Endothelial cell of umbilical vein (primary cell): ENCODE measurements around the gene CD8B2. TPM values are rescaled to one million over a fixed set of nuclear protein-coding genes. Genes with fewer than 3 reads are reported as not detected.

Experiments used
- BruUV-seq: library from RNA; stranded (reverse); fragments of 400-500 nt; replicated peaks from 2 replicates; lab custom pipeline; 2021; lab: Mats Ljungman, UMichigan
- CTCF ChIA-PET: fragments of 300-600, 350-600 bp; sonication (Branson Sonifier 250); formaldehyde crosslinking; loops from one replicate; lab custom pipeline; 2021; ENCODE audit warnings: antibody characterized with exemption, inconsistent platforms; lab: Charles Lee
- POLR2A ChIA-PET: fragments of 300-600, 350-600 bp; sonication (Branson Sonifier 250); formaldehyde crosslinking; loops from one replicate; lab custom pipeline; 2021; ENCODE audit warnings: antibody characterized with exemption, inconsistent platforms; lab: Charles Lee
- DNase-seq: peaks from one replicate; pipeline ENCODE4 v3.0.0-alpha.2; 2011; ENCODE audit warnings: low read depth, low spot score
- FAIRE-seq: peaks from 2 replicates; lab custom pipeline; 2011; peaks lifted over from hg19 to GRCh38; lab: Jason Lieb, UNC
- H2AFZ ChIP-seq: 2 replicates; pipeline ENCODE4 v1.6.0; 2012; ENCODE audit warnings: low read depth, low read length, control low read depth, inconsistent platforms
- H3K27ac ChIP-seq: 2 replicates; pipeline ENCODE4 v1.5.1; 2011; ENCODE audit warnings: low read depth, mild to moderate bottlenecking, control low read depth, low read length, moderate library complexity; ENCODE audit not compliant: insufficient read depth
- H3K27me3 ChIP-seq, 2 experiments: 2 replicates each; pipeline versions ENCODE4 v1.6.0 to v1.6.1; 2011; ENCODE audit warnings: low read length in 2 of 2, mixed read lengths in 1 of 2; ENCODE audit not compliant: control insufficient read depth in 2 of 2, insufficient read depth in 2 of 2
- H3K36me3 ChIP-seq, 2 experiments: 2 replicates in 1 of 2; 3 replicates in 1 of 2; pipeline ENCODE4 v1.5.1; 2011; ENCODE audit warnings: low read length in 2 of 2, mild to moderate bottlenecking in 1 of 2, moderate library complexity in 1 of 2; ENCODE audit not compliant: control insufficient read depth in 2 of 2, insufficient read depth in 2 of 2; ENCODE audit errors: extremely low read depth in 1 of 2
- H3K4me1 ChIP-seq: 3 replicates; pipeline ENCODE4 v1.5.1; 2011; ENCODE audit warnings: mild to moderate bottlenecking, low read length; ENCODE audit not compliant: control insufficient read depth, insufficient read depth; ENCODE audit errors: extremely low read depth
- H3K4me2 ChIP-seq: 2 replicates; pipeline ENCODE4 v1.6.1; 2011; ENCODE audit warnings: low read length, control low read depth, mixed read lengths; ENCODE audit not compliant: insufficient read depth
- H3K4me3 ChIP-seq, 3 experiments: fragments of 200-600 bp in 1 of 3; sonication (generic), shearing (Covaris generic) in 1 of 3; replicated peaks in 1 of 3; 2 replicates each; pipeline ENCODE4 v1.5.1; 2011 to 2016; ENCODE audit warnings: control low read depth in 3 of 3, low read length in 3 of 3, mild to moderate bottlenecking in 2 of 3, inconsistent platforms in 1 of 3, low read depth in 1 of 3, moderate library complexity in 1 of 3; ENCODE audit not compliant: insufficient read depth in 1 of 3
- H3K79me2 ChIP-seq: 2 replicates; pipeline ENCODE4 v1.6.0; 2012; ENCODE audit warnings: low read length, inconsistent platforms; ENCODE audit not compliant: control insufficient read depth, insufficient read depth
- H3K9ac ChIP-seq: replicated peaks from 2 replicates; pipeline ENCODE3; 2011; ENCODE audit warnings: low read length, control low read depth; ENCODE audit not compliant: insufficient read depth; ENCODE audit errors: extremely low read depth
- H3K9me1 ChIP-seq: replicated peaks from 3 replicates; pipeline ENCODE4 v1.6.0; 2011; ENCODE audit warnings: mild to moderate bottlenecking, low read length; ENCODE audit not compliant: control insufficient read depth, insufficient read depth; ENCODE audit errors: extremely low read depth
- H3K9me3 ChIP-seq: replicated peaks from 2 replicates; pipeline ENCODE4 v1.5.1; 2012; ENCODE audit warnings: low read length, inconsistent platforms; ENCODE audit not compliant: control insufficient read depth, insufficient read depth
- H4K20me1 ChIP-seq: replicated peaks from 2 replicates; pipeline ENCODE3; 2011; ENCODE audit warnings: mild to moderate bottlenecking, low read length; ENCODE audit not compliant: control insufficient read depth, insufficient read depth; ENCODE audit errors: extremely low read depth
- EZH2 ChIP-seq: IDR thresholded peaks from 2 replicates; pipeline ENCODE4 v1.6.1; 2012; ENCODE audit warnings: borderline replicate concordance, low read depth, mild to moderate bottlenecking, moderate library complexity, low read length, inconsistent platforms; ENCODE audit not compliant: severe bottlenecking
- FOS ChIP-seq: IDR thresholded peaks from 2 replicates; pipeline ENCODE4 v1.6.1; 2011; ENCODE audit warnings: mild to moderate bottlenecking, low read length, moderate library complexity, borderline replicate concordance; ENCODE audit not compliant: insufficient read depth
- GATA2 ChIP-seq: IDR thresholded peaks from 2 replicates; pipeline ENCODE4 v1.7.0; 2011; ENCODE audit warnings: low read depth, mild to moderate bottlenecking, moderate library complexity, mixed read lengths, low read length; ENCODE audit not compliant: insufficient read length, insufficient read depth
- JUN ChIP-seq: IDR thresholded peaks from 2 replicates; pipeline ENCODE4 v1.6.1; 2011; ENCODE audit warnings: borderline replicate concordance, low read depth; ENCODE audit not compliant: insufficient read length, insufficient read depth
- MYC ChIP-seq: IDR thresholded peaks from one replicate; pipeline ENCODE4 v1.6.1; 2011; ENCODE audit warnings: mild to moderate bottlenecking, low read depth, low read length
- POLR2A ChIP-seq: IDR thresholded peaks from 2 replicates; pipeline ENCODE4 v1.6.1; 2012; ENCODE audit warnings: low read depth, mild to moderate bottlenecking, control low read depth, low read length
- POLR2AphosphoS5 ChIP-seq: IDR thresholded peaks from 2 replicates; pipeline ENCODE4 v1.6.1; 2012; ENCODE audit warnings: low read depth, mild to moderate bottlenecking, control low read depth, low read length, moderate library complexity; ENCODE audit not compliant: insufficient read depth
- dilution Hi-C: fragments of 300-500 bp; cut with MboI; formaldehyde crosslinking; loops from one replicate; pipeline ENCODE4 v1.15.0; 2019; ENCODE audit warnings: low sequenced_read_pairs; ENCODE audit not compliant: extremely low pct_ligation_motif_present
- intact Hi-C: fragments of 100-400 bp; cut with micrococcal nuclease; formaldehyde crosslinking; loops from one replicate; pipeline ENCODE4 v1.10.0; 2022
- polyA plus RNA-seq, 4 experiments: library from polyadenylated mRNA; depleted of rRNA in 3 of 4; stranded (reverse) in 3 of 4; unstranded in 1 of 4; fragments of >200 nt; gene quantifications; 2 replicates each; pipeline versions ENCODE4 v1.2.1 to v1.2.3, GENCODE V29; 2011 to 2012; ENCODE audit warnings: missing spikeins in 1 of 4
- total RNA-seq: library from RNA; stranded (reverse); gene quantifications from 2 replicates; pipeline ENCODE4 v1.2.3, GENCODE V29; 2021

The CD8B2 gene
- total and polyA plus RNA-seq, 2 donors (not counting 3 experiments of a cell fraction or from before 2014, with no cell fraction given), result not detected

GRCh38 chr2:106537791-106538191 lies 50.6 kb downstream of the CD8B2 start:
- no peak for FAIRE-seq

GRCh38 chr2:106540886-106541285 lies 53.7 kb downstream of the CD8B2 start:
- ChIA-PET CTCF (no interaction called here), POLR2A (no interaction called here)
- no peaks in the 10 kb centered on the region for H3K79me2 ChIP-seq
- H3K4me2 ChIP-seq, result no peak overlapping the region
- no peaks in the 10 kb centered on the region for H3K9me3 ChIP-seq
- H4K20me1 ChIP-seq, result no peaks in the 10 kb centered on the region
- DNase-seq (no peak), FAIRE-seq (no peak)
- no peaks in the 10 kb centered on the region for H3K36me3 ChIP-seq
- dilution Hi-C loops, result no loop called here
- no peaks in the 10 kb centered on the region for H3K9me1 ChIP-seq
- no peak for TF ChIP-seq GATA2
- intact Hi-C loops, result no loop called here
- H3K27me3 ChIP-seq, result no peaks in the 10 kb centered on the region
- no peak overlapping the region for H3K4me3 ChIP-seq
- H2AFZ ChIP-seq, result no peak overlapping the region
- no peak overlapping the region for H3K9ac ChIP-seq
- no TSS peak for BruUV-seq
- no peak overlapping the region for H3K27ac ChIP-seq
- H3K4me1 ChIP-seq, result no peaks in the 10 kb centered on the region

More at GRCh38 chr2:106537791-106538191, 50.6 kb downstream of the CD8B2 start:
- Histone ChIP-seq H3K9me1 (no peaks in the 10 kb centered on the region), H3K4me2 (no peak overlapping the region), H3K79me2 (no peaks in the 10 kb centered on the region), H4K20me1 (no peaks in the 10 kb centered on the region), H3K9ac (no peak overlapping the region), H3K4me3 (no peak overlapping the region), H3K4me1 (no peaks in the 10 kb centered on the region), H3K9me3 (no peaks in the 10 kb centered on the region), H3K27me3 (no peaks in the 10 kb centered on the region), H3K27ac (no peak overlapping the region), H3K36me3 (no peaks in the 10 kb centered on the region), H2AFZ (no peak overlapping the region)
- ChIA-PET POLR2A (no interaction called here), CTCF (interaction anchor here (0.8 kb wide), 1 partner anchor 434 kb away, joined by 4 read pairs; no protein-coding TSS in a partner anchor)
- intact Hi-C loops, result no loop called here
- DNase-seq, result no peak
- BruUV-seq, result no TSS peak
- dilution Hi-C loops, result no loop called here
- no peak for TF ChIP-seq POLR2AphosphoS5
- TF ChIP-seq MYC, result no peak
- TF ChIP-seq FOS, result no peak
- TF ChIP-seq JUN, result no peak
- no peak for TF ChIP-seq EZH2
- TF ChIP-seq GATA2, result no peak
- no peak for TF ChIP-seq POLR2A
